Activated T-helper 17 cell treated with anti-CD3 and anti-CD28 coated beads, Interleukin-2, amount 50 U/mL, for 72 hours (primary cell): ENCODE data around the gene ASAP2. TPM values are rescaled to one million over a fixed set of nuclear protein-coding genes. Genes with fewer than 3 reads are reported as not detected.

Experiments
- ATAC-seq: fragments of 150-1000 bp; cut with Tn5 transposase; replicated peaks from 2 replicates; pipeline ENCODE4 v1.10.0; 2021; ENCODE audit warnings: mild to moderate bottlenecking, moderate library complexity
- H3K27ac Mint-ChIP-seq: one replicate; pipeline ENCODE4 v1.8.0; 2022; ENCODE audit warnings: mixed read lengths
- H3K27me3 Mint-ChIP-seq: one replicate; pipeline ENCODE4 v1.8.0; 2022; ENCODE audit warnings: mixed read lengths
- H3K36me3 Mint-ChIP-seq: one replicate; pipeline ENCODE4 v1.8.0; 2022; ENCODE audit warnings: low read depth, mild to moderate bottlenecking, mixed read lengths
- H3K4me1 Mint-ChIP-seq: one replicate; pipeline ENCODE4 v1.8.0; 2022; ENCODE audit warnings: mixed read lengths
- H3K4me3 Mint-ChIP-seq: one replicate; pipeline ENCODE4 v1.8.0; 2022; ENCODE audit warnings: mild to moderate bottlenecking, mixed read lengths
- H3K9me3 Mint-ChIP-seq: one replicate; pipeline ENCODE4 v1.8.0; 2022; ENCODE audit warnings: mixed read lengths
- total RNA-seq, 2 donors: library from RNA; stranded (reverse); gene quantifications; one replicate each; pipeline ENCODE4 v1.2.3, GENCODE V29; 2022

The ASAP2 gene
- total RNA-seq, 2 donors from 2014 or later: 0.17 to 0.19 TPM

DNA sequence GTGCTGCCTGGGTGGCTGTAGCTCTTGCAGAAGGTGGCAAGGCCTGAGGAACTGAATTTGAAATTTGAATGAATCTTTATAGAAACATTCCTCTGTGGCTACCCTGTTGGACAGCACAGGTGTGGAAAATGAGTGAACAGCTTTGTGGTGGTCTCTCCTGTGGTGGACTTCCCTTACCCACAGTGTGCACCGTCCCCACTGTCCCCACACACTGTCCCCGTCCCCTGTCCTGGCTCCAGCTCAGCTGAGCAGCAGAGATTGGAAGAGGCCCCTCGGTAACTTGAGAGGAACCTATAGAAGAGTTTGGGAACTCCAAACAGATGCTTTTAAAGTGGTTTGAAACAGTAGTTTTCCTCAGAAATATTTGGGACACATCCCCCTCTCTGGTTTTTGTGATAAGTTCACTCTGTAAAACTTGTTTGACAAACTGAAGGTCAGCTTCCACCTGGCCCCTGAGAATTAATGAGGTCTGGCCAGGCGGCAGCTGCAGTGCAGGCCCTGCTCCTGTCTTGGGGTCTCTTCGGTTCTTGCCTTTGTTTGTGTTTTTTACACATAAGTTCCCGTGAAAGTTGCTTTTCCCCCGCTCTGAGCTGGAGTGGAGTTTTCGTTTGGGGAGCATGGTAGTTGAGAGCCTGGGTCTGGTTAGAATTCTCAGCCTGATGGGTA is 63.2 kb downstream of the ASAP2 start:
- Mint-ChIP-seq H3K4me1 (no peaks in the 10 kb centered on the region), H3K27ac (no peak overlapping the region), H3K36me3 (no peaks in the 10 kb centered on the region), H3K9me3 (no peaks in the 10 kb centered on the region), H3K27me3 (peaks cover 14% of the 10 kb centered on the region), H3K4me3 (no peak overlapping the region)
- no peak for ATAC-seq

GRCh38 chr2:9271091-9271490 is 64.5 kb downstream of the ASAP2 start:
- no peak overlapping the region for H3K4me3 Mint-ChIP-seq
- no peaks in the 10 kb centered on the region for H3K4me1 Mint-ChIP-seq
- no peak overlapping the region for H3K27ac Mint-ChIP-seq
- H3K27me3 Mint-ChIP-seq: peaks cover 16% of the 10 kb centered on the region
- no peaks in the 10 kb centered on the region for H3K9me3 Mint-ChIP-seq
- ATAC-seq: no peak
- H3K36me3 Mint-ChIP-seq: no peaks in the 10 kb centered on the region

DNA sequence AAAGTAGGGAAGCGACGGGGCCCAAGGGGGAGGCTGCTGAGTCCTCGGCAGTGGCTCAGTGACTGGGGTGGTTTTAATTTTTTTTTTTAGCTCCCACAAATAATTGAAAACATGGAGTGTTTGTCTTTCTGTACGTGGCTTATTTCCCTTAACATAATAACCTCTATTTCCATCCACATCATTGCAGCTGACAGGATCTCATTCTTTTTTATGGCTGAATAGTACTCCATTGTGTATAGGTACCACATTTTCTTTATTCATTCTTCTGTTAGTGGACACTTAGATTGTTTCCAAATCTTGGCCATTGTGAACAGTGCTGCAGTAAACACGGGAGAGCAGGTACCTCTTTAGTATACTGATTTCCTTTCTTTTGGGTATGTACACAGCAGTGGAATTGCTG is 65.1 kb downstream of the ASAP2 start:
- H3K27ac Mint-ChIP-seq: no peak overlapping the region
- no peaks in the 10 kb centered on the region for H3K4me1 Mint-ChIP-seq
- H3K27me3 Mint-ChIP-seq: peaks cover 17% of the 10 kb centered on the region
- no peaks in the 10 kb centered on the region for H3K9me3 Mint-ChIP-seq
- no peak overlapping the region for H3K4me3 Mint-ChIP-seq
- no peaks in the 10 kb centered on the region for H3K36me3 Mint-ChIP-seq
- ATAC-seq: no peak

GRCh38 chr2:9273486-9274130 is 67.0 kb downstream of the ASAP2 start:
- no peak overlapping the region for H3K27ac Mint-ChIP-seq
- ATAC-seq: no peak
- H3K9me3 Mint-ChIP-seq: no peaks in the 10 kb centered on the region
- no peak overlapping the region for H3K4me3 Mint-ChIP-seq
- peaks cover 16% of the 10 kb centered on the region for H3K27me3 Mint-ChIP-seq
- H3K36me3 Mint-ChIP-seq: no peaks in the 10 kb centered on the region
- no peaks in the 10 kb centered on the region for H3K4me1 Mint-ChIP-seq

DNA sequence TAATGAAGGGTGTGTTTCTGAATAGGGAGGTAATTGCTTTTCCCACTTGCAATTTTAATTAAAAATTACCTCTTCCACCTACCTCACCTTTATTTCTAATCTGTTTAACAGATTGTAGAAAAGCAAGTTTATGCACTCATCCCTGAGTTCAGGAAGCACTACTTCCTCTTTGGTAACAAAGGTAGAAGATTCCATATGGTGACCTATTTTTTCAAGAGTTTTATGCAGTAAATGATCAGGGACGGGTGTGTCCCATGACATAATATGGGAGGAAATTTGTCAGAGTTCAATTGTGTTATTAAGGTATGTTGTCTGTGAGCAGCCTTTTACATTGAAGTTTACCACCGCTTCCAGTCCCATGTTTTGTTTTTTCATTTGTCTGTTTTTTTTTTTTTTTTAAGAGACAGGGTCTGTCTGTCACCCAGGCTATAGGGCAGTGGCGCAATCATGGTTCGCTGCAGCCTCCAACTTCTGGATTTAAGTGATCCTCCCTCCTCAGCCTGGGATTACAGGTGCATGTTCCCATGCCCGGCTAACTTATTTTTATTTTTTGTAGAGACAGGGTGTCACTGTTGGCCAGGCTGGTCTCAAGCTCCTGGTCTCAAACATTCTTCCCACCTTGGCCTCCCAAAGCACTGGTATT is 68.2 kb downstream of the ASAP2 start:
- no peak overlapping the region for H3K4me3 Mint-ChIP-seq
- ATAC-seq: no peak
- H3K27me3 Mint-ChIP-seq: peaks cover 20% of the 10 kb centered on the region

DNA sequence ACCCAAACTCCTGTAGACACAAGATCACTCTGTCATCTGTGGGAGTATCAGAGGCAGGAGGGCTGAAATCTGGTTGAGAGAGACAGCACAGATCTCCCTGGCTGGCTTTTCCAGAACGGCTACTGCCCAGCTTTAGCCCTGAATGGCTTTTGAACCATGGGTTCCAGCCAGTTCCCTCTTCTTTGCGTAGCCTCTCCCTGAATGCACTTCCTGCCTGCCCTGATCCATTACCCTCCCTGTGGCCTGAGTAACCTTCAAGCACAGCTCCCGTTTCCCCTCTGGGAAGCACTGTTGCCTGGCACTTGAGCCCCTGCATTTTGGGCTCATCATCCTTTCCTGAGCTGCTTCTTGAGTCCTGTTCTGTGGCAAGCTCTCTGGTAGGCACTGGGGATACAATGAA is 68.8 kb downstream of the ASAP2 start:
- Mint-ChIP-seq H3K4me3 (no peak overlapping the region), H3K27ac (no peak overlapping the region), H3K27me3 (peaks cover 20% of the 10 kb centered on the region), H3K4me1 (no peaks in the 10 kb centered on the region), H3K9me3 (no peaks in the 10 kb centered on the region), H3K36me3 (no peaks in the 10 kb centered on the region)
- ATAC-seq: no peak

More for the DNA sequence above, 68.2 kb downstream of the ASAP2 start:
- Mint-ChIP-seq H3K9me3 (no peaks in the 10 kb centered on the region), H3K27ac (no peak overlapping the region), H3K36me3 (no peaks in the 10 kb centered on the region), H3K4me1 (no peaks in the 10 kb centered on the region)

GRCh38 chr2:9276074-9276473 is 69.5 kb downstream of the ASAP2 start:
- no peaks in the 10 kb centered on the region for H3K36me3 Mint-ChIP-seq
- no peak for ATAC-seq
- H3K27ac Mint-ChIP-seq: no peak overlapping the region
- no peaks in the 10 kb centered on the region for H3K9me3 Mint-ChIP-seq
- no peaks in the 10 kb centered on the region for H3K4me1 Mint-ChIP-seq
- H3K27me3 Mint-ChIP-seq: peaks cover 20% of the 10 kb centered on the region
- no peak overlapping the region for H3K4me3 Mint-ChIP-seq

DNA sequence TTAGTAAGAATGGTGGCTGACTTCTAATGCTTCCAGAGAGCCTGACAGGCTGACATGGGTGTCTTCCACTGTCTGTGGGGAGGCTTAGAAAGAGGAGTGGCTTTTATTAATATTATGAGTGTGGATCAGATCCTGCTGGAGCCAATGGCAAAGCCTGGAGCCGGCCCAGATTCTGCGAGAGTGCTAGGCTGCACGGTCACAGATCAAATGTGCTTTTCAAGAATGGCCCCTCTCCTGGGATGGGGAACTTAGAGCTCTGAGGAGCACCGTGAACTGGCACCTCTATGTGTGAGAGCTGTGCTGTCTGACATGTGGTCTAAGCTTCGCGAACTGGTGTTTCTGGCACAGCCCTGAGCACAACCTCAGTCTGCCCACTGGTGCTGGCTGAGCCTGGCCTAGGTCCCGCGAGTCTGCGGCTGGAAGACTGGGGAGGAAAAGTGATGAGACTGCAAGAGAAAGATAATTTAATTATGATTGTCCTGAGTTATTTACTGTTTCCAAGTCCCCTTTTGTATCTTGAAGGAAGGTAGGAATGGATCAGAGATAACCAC is 70.4 kb downstream of the ASAP2 start:
- peaks cover 17% of the 10 kb centered on the region for H3K27me3 Mint-ChIP-seq
- H3K9me3 Mint-ChIP-seq: no peaks in the 10 kb centered on the region
- H3K36me3 Mint-ChIP-seq: no peaks in the 10 kb centered on the region
- no peak overlapping the region for H3K4me3 Mint-ChIP-seq
- ATAC-seq: no peak
- no peaks in the 10 kb centered on the region for H3K4me1 Mint-ChIP-seq
- H3K27ac Mint-ChIP-seq: no peak overlapping the region

- Mint-ChIP-seq H3K4me1 (no peaks in the 10 kb centered on the region), H3K36me3 (no peaks in the 10 kb centered on the region), H3K9me3 (no peaks in the 10 kb centered on the region), H3K27me3 (peaks cover 13% of the 10 kb centered on the region), H3K27ac (no peak overlapping the region), H3K4me3 (no peak overlapping the region)
- ATAC-seq: no peak
Observed at GRCh38 chr2:9278439-9278838, 71.8 kb downstream of the ASAP2 start.

DNA sequence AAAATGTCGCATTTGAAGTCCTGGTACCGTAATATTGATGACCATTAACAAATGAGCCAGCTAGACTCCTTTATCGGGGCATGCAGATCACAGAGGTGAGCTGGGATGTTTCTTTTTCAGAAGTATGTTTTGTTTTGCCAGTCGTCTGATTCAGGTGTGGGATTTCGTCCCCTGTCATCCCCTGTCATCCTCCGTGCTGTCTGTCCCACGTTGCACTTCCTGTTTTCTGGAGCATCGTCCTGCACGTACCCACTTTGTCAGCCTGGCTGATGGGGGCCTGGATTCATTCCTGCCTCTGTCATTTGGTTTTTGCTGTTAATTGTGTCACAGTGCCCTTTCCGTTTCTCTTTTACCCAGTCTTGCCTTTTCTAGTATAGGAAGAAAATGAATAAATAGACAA is 72.8 kb downstream of the ASAP2 start:
- Mint-ChIP-seq H3K27me3 (peaks cover 12% of the 10 kb centered on the region), H3K27ac (no peak overlapping the region), H3K9me3 (no peaks in the 10 kb centered on the region), H3K36me3 (no peaks in the 10 kb centered on the region), H3K4me3 (no peak overlapping the region), H3K4me1 (no peaks in the 10 kb centered on the region)
- no peak for ATAC-seq

DNA sequence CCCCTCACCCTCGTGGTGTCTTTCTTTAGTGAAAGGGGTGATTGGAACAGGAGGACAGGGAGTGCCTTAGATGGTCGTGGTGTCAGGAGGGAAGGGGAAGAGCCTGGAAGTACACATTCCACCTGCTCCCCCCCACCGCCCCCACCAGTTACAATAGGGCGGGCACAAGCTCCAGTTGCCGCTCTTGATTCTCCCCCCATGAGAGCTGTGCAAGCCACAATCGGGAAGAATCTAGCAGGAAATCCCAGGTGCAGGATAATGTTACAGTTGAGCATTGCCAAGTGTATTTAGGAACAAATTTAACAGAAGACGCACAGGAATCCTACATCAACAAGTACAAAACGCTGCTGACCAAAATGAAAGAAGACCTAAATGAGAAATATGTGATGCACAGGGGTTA is 73.6 kb downstream of the ASAP2 start:
- Mint-ChIP-seq H3K27me3 (peaks cover 9% of the 10 kb centered on the region), H3K4me3 (no peak overlapping the region), H3K36me3 (no peaks in the 10 kb centered on the region), H3K27ac (no peak overlapping the region), H3K4me1 (no peaks in the 10 kb centered on the region), H3K9me3 (no peaks in the 10 kb centered on the region)
- ATAC-seq: no peak

- Mint-ChIP-seq H3K9me3 (no peaks in the 10 kb centered on the region), H3K4me1 (no peaks in the 10 kb centered on the region), H3K27me3 (peaks cover 7% of the 10 kb centered on the region), H3K36me3 (no peaks in the 10 kb centered on the region), H3K4me3 (no peak overlapping the region), H3K27ac (no peak overlapping the region)
- no peak for ATAC-seq
Observed at GRCh38 chr2:9281145-9281544, 74.5 kb downstream of the ASAP2 start.

GRCh38 chr2:9282128-9283112 is 75.8 kb downstream of the ASAP2 start:
- Mint-ChIP-seq H3K27me3 (peaks cover 8% of the 10 kb centered on the region), H3K4me3 (no peak overlapping the region), H3K36me3 (no peaks in the 10 kb centered on the region), H3K9me3 (no peaks in the 10 kb centered on the region), H3K4me1 (no peaks in the 10 kb centered on the region), H3K27ac (no peak overlapping the region)
- no peak for ATAC-seq
